NOMO-1 (cell line): ENCODE data around the gene MSMP.

Source experiments
- DNase-seq, 2 experiments: peaks; one replicate each; lab custom pipeline; 2025; ENCODE audit not compliant: unreplicated experiment in 2 of 2; lab: John Stamatoyannopoulos, UW

Gene MSMP

GRCh38 chr9:35746583-35746982, 7.5 kb downstream of the MSMP start:
- no peak for DNase-seq

GRCh38 chr9:35745569-35745968, 8.5 kb downstream of the MSMP start:
- no peak for DNase-seq

- DNase-seq: no peak
Observed at GRCh38 chr9:35743880-35744518, 10.1 kb downstream of the MSMP start.

- peak in 1 of 2 experiments; percentile 9 for DNase-seq
Observed at GRCh38 chr9:35743452-35743851, 10.6 kb downstream of the MSMP start.

GRCh38 chr9:35741740-35742139, 12.3 kb downstream of the MSMP start:
- no peak for DNase-seq

- no peak for DNase-seq
Observed at GRCh38 chr9:35740243-35740642, 13.8 kb downstream of the MSMP start.

GRCh38 chr9:35738924-35739323, 15.2 kb downstream of the MSMP start:
- no peak for DNase-seq

- DNase-seq: no peak
Observed at GRCh38 chr9:35738186-35738585, 15.9 kb downstream of the MSMP start.

GRCh38 chr9:35737143-35737542, 16.9 kb downstream of the MSMP start:
- no peak for DNase-seq

- peak; percentile 12 to 62 for DNase-seq
Observed at GRCh38 chr9:35736201-35736633, 17.9 kb downstream of the MSMP start.

GRCh38 chr9:35734096-35734495, 20.0 kb downstream of the MSMP start:
- no peak for DNase-seq

- DNase-seq: peak; percentile 47 to 65
Observed at GRCh38 chr9:35732800-35733541, 21.1 kb downstream of the MSMP start.

GRCh38 chr9:35732185-35732799, 21.8 kb downstream of the MSMP start, which contains the start of the genes CREB3 and TLN1:
TSS of gene CREB3 (plus strand) at chr9:35732666. CDS start at chr9:35732773, 107 bp downstream.
TSS of gene TLN1 (minus strand) at chr9:35732195. CDS start at chr9:35725694, 6,501 bp downstream.
- DNase-seq: peak; percentile 100

- peak; percentile 38 to 56 for DNase-seq
Observed at GRCh38 chr9:35731415-35732184, 22.5 kb downstream of the MSMP start.

- no peak for DNase-seq
Observed at GRCh38 chr9:35730486-35730854, 23.6 kb downstream of the MSMP start.

GRCh38 chr9:35729700-35730485, 24.2 kb downstream of the MSMP start:
- peak; percentile 63 to 72 for DNase-seq

- peak in 1 of 2 experiments; percentile 12 for DNase-seq
Observed at GRCh38 chr9:35729101-35729500, 25.0 kb downstream of the MSMP start.

- peak; percentile 74 to 85 for DNase-seq
Observed at GRCh38 chr9:35728041-35728971, 25.8 kb downstream of the MSMP start.

GRCh38 chr9:35727676-35728040, 26.4 kb downstream of the MSMP start:
- DNase-seq: no peak
